ENCODE measurements around the gene ZNF609. TPM values are rescaled to one million over a fixed set of nuclear protein-coding genes. Genes with fewer than 3 reads are reported as not detected.

The ZNF609 gene
- total and polyA plus RNA-seq, 2 experiments from 2014 or later = 6.3 to 11.3 TPM

GRCh38 chr15:64462492-64462891, 2.1 kb downstream of the ZNF609 start:
- Histone ChIP-seq H3K4me3 (peak overlapping the region; percentile 75), H3K4me1 (ENCODE audit: insufficient read depth) (peaks cover 27% of the 10 kb centered on the region), H3K27ac (peak overlapping the region; percentile 81), H3F3A (ENCODE audit: insufficient read depth) (peaks cover 28% of the 10 kb centered on the region), H4K20me1 (ENCODE audit: insufficient read depth) (0 out of 2 replicates have a peak, but pooled peaks cover 11% of the 10 kb centered on the region), H3K9me3 (ENCODE audit: low read depth) (no peaks in the 10 kb centered on the region), H3K27me3 (replicated peaks; ENCODE audit: insufficient read depth) (no peaks in the 10 kb centered on the region), H3K4me2 (ENCODE audit: unreplicated experiment) (peak overlapping the region; percentile 84), H3K9me2 (ENCODE audit: insufficient read depth) (no peaks in the 10 kb centered on the region), H2AFZ (no peak overlapping the region), H3K9ac (no peak overlapping the region), H3K36me3 (ENCODE audit: low read depth) (no peaks in the 10 kb centered on the region; the same call in 1 of the 2 replicates), H3K79me2 (ENCODE audit: insufficient read depth) (peaks cover 60% of the 10 kb centered on the region)
- in situ Hi-C loops (cut with MboI) = no loop called here
- DNase-seq = no peak
- TF ChIP-seq EZH2phosphoT487 (IDR thresholded peaks at IDR 0.05; ENCODE audit: insufficient read depth, low read depth) (no peak), EZH2 (IDR thresholded peaks at IDR 0.05; ENCODE audit: insufficient read depth, poor library complexity, severe bottlenecking) (no peak)

GRCh38 chr15:64464276-64465005, 4.1 kb downstream of the ZNF609 start:
- Histone ChIP-seq H3K9ac (no peak overlapping the region), H3K27ac (no peak overlapping the region), H3K9me3 (ENCODE audit: low read depth) (no peaks in the 10 kb centered on the region), H3K4me1 (ENCODE audit: insufficient read depth) (peaks cover 27% of the 10 kb centered on the region), H4K20me1 (ENCODE audit: insufficient read depth) (0 out of 2 replicates have a peak, but pooled peaks cover 11% of the 10 kb centered on the region), H3K9me2 (ENCODE audit: insufficient read depth) (no peaks in the 10 kb centered on the region), H3K4me2 (ENCODE audit: unreplicated experiment) (no peak overlapping the region), H3K36me3 (ENCODE audit: low read depth) (no peaks in the 10 kb centered on the region; the same call in 1 of the 2 replicates), H3F3A (ENCODE audit: insufficient read depth) (peaks cover 24% of the 10 kb centered on the region), H3K4me3 (no peak overlapping the region), H3K79me2 (ENCODE audit: insufficient read depth) (peaks cover 79% of the 10 kb centered on the region), H2AFZ (no peak overlapping the region), H3K27me3 (replicated peaks; ENCODE audit: insufficient read depth) (no peaks in the 10 kb centered on the region)
- in situ Hi-C loops (cut with MboI) = no loop called here
- peak; percentile 51 for DNase-seq
- TF ChIP-seq EZH2 (IDR thresholded peaks at IDR 0.05; ENCODE audit: insufficient read depth, poor library complexity, severe bottlenecking) = no peak
- TF ChIP-seq EZH2phosphoT487 (IDR thresholded peaks at IDR 0.05; ENCODE audit: insufficient read depth, low read depth) = no peak
- WGBS, 2 experiments (ENCODE audit: low coverage in 1 of 2, low lambda C conversion rate in 2 of 2, missing lambda C conversion rate in 2 of 2) = 87 to 88% methylated on average over 3 of the region's 3 CpGs

GRCh38 chr15:64466408-64467141, 6.2 kb downstream of the ZNF609 start:
- peaks cover 14% of the 10 kb centered on the region for H3F3A ChIP-seq (ENCODE audit: insufficient read depth)
- no peaks in the 10 kb centered on the region for H3K27me3 ChIP-seq (replicated peaks; ENCODE audit: insufficient read depth)
- H3K4me1 ChIP-seq (ENCODE audit: insufficient read depth) = peaks cover 26% of the 10 kb centered on the region
- no peaks in the 10 kb centered on the region; the same call in 1 of the 2 replicates for H3K36me3 ChIP-seq (ENCODE audit: low read depth)
- WGBS, 2 experiments (ENCODE audit: low coverage in 1 of 2, low lambda C conversion rate in 2 of 2, missing lambda C conversion rate in 2 of 2) = 79 to 84% methylated on average over 4 of the region's 4 CpGs
- in situ Hi-C loops (cut with MboI) = no loop called here
- H2AFZ ChIP-seq = no peak overlapping the region
- TF ChIP-seq EZH2phosphoT487 (IDR thresholded peaks at IDR 0.05; ENCODE audit: insufficient read depth, low read depth) (no peak), EZH2 (IDR thresholded peaks at IDR 0.05; ENCODE audit: insufficient read depth, poor library complexity, severe bottlenecking) (no peak)
- H3K9me2 ChIP-seq (ENCODE audit: insufficient read depth) = no peaks in the 10 kb centered on the region
- no peak overlapping the region for H3K9ac ChIP-seq
- H3K4me3 ChIP-seq = no peak overlapping the region
- DNase-seq = no peak
- peaks cover 100% of the 10 kb centered on the region for H3K79me2 ChIP-seq (ENCODE audit: insufficient read depth)
- no peaks in the 10 kb centered on the region for H3K9me3 ChIP-seq (ENCODE audit: low read depth)
- H4K20me1 ChIP-seq (ENCODE audit: insufficient read depth) = 0 out of 2 replicates have a peak, but pooled peaks cover 11% of the 10 kb centered on the region
- no peak overlapping the region for H3K27ac ChIP-seq
- H3K4me2 ChIP-seq (ENCODE audit: unreplicated experiment) = no peak overlapping the region

- no peaks in the 10 kb centered on the region for H4K20me1 ChIP-seq (ENCODE audit: insufficient read depth)
- WGBS, 2 experiments (ENCODE audit: low coverage in 1 of 2, low lambda C conversion rate in 2 of 2, missing lambda C conversion rate in 2 of 2) = 98 to 100% methylated on average over 4 of the region's 4 CpGs
- TF ChIP-seq EZH2phosphoT487 (IDR thresholded peaks at IDR 0.05; ENCODE audit: insufficient read depth, low read depth) (no peak), EZH2 (IDR thresholded peaks at IDR 0.05; ENCODE audit: insufficient read depth, poor library complexity, severe bottlenecking) (no peak)
- no peaks in the 10 kb centered on the region for H3K27me3 ChIP-seq (replicated peaks; ENCODE audit: insufficient read depth)
- no peak overlapping the region for H3K27ac ChIP-seq
- no peak overlapping the region for H3K9ac ChIP-seq
- H3K9me3 ChIP-seq (ENCODE audit: low read depth) = no peaks in the 10 kb centered on the region
- H3K9me2 ChIP-seq (ENCODE audit: insufficient read depth) = no peaks in the 10 kb centered on the region
- no peaks in the 10 kb centered on the region for H3K4me1 ChIP-seq (ENCODE audit: insufficient read depth)
- H3K4me2 ChIP-seq (ENCODE audit: unreplicated experiment) = no peak overlapping the region
- in situ Hi-C loops (cut with MboI) = no loop called here
- H3K4me3 ChIP-seq = no peak overlapping the region
- no peak for DNase-seq
- H3K79me2 ChIP-seq (ENCODE audit: insufficient read depth) = peaks cover 100% of the 10 kb centered on the region
- H3F3A ChIP-seq (ENCODE audit: insufficient read depth) = no peaks in the 10 kb centered on the region
- no peaks in the 10 kb centered on the region for H3K36me3 ChIP-seq (ENCODE audit: low read depth)
- H2AFZ ChIP-seq = no peak overlapping the region
These were observed 11.8 kb downstream of the ZNF609 start for GRCh38 chr15:64472161-64472560.
